ENCODE results near the gene CCDC3.

The CCDC3 gene

GRCh38 chr10:12927896-12928295 lies 73.6 kb downstream of the CCDC3 start:
- TF ChIP-seq CTCF (conservative IDR thresholded peaks at IDR 0.05; ENCODE audit: low read length), result no peak
- H3K4me3 ChIP-seq (ENCODE audit: low read length), result no peak overlapping the region
- DNase-seq (ENCODE audit: low read depth), result no peak

- no peak for DNase-seq (ENCODE audit: low read depth)
- H3K4me3 ChIP-seq (ENCODE audit: low read length), result no peak overlapping the region
Observed at GRCh38 chr10:12925845-12926244, 75.7 kb downstream of the CCDC3 start.

GRCh38 chr10:12924911-12925310 lies 76.6 kb downstream of the CCDC3 start:
- no peak for DNase-seq (ENCODE audit: low read depth)
- H3K4me3 ChIP-seq (ENCODE audit: low read length), result no peak overlapping the region
- TF ChIP-seq CTCF (conservative IDR thresholded peaks at IDR 0.05; ENCODE audit: low read length), result no peak

More at GRCh38 chr10:12925845-12926244, 75.7 kb downstream of the CCDC3 start:
- TF ChIP-seq CTCF (conservative IDR thresholded peaks at IDR 0.05; ENCODE audit: low read length), result no peak

GRCh38 chr10:12922117-12922900 lies 79.2 kb downstream of the CCDC3 start:
- no peak for TF ChIP-seq CTCF (conservative IDR thresholded peaks at IDR 0.05; ENCODE audit: low read length)
- H3K4me3 ChIP-seq (ENCODE audit: low read length), result no peak overlapping the region
- DNase-seq (ENCODE audit: low read depth), result no peak

GRCh38 chr10:12921163-12921562 lies 80.3 kb downstream of the CCDC3 start:
- no peak for TF ChIP-seq CTCF (conservative IDR thresholded peaks at IDR 0.05; ENCODE audit: low read length)
- no peak for DNase-seq (ENCODE audit: low read depth)
- H3K4me3 ChIP-seq (ENCODE audit: low read length), result no peak overlapping the region

GRCh38 chr10:12919574-12919973 lies 81.9 kb downstream of the CCDC3 start:
- no peak for DNase-seq (ENCODE audit: low read depth)
- no peak overlapping the region for H3K4me3 ChIP-seq (ENCODE audit: low read length)
- no peak for TF ChIP-seq CTCF (conservative IDR thresholded peaks at IDR 0.05; ENCODE audit: low read length)

- DNase-seq (ENCODE audit: low read depth), result no peak
- no peak overlapping the region for H3K4me3 ChIP-seq (ENCODE audit: low read length)
- TF ChIP-seq CTCF (conservative IDR thresholded peaks at IDR 0.05; ENCODE audit: low read length), result no peak
Observed at GRCh38 chr10:12916587-12916986, 84.9 kb downstream of the CCDC3 start.

Measured in AG10803 (cell line).